Placental pericyte (primary cell): ENCODE results near the gene SYDE2. TPM values are rescaled to one million over a fixed set of nuclear protein-coding genes. Genes with fewer than 3 reads are reported as not detected.

Experiments
- small RNA-seq: library from RNA; depleted of rRNA; stranded (forward); fragments of <200 nt; gene quantifications from one replicate; pipeline ENCODE3, GENCODE V24; 2012; ENCODE audit warnings: low replicate concordance
- total RNA-seq: library from RNA; depleted of rRNA; stranded (reverse); fragments of >200 nt; gene quantifications from 2 replicates; pipeline ENCODE4 v1.2.3, GENCODE V29; 2012

The SYDE2 gene
- total RNA-seq = 13.9 and 17.5 TPM in 2 replicates

GRCh38 chr1:85200463-85201339, at the start of gene SYDE2:
TSS of gene SYDE2 (minus strand) at chr1:85201016. CDS start at chr1:85200996, 20 bp downstream.

Small RNA genes within 50 kb of the gene (small RNA-seq; reads per million reads assigned to genes)
- gene MIR4423 = not detected

Other genes with a start within 250 kb of the SYDE2 start
- gene MCOLN2, start 203.9 kb downstream of the SYDE2 start, total RNA-seq = 0.29 and 0.88 TPM in 2 replicates
- gene MCOLN3, start 152.5 kb downstream of the SYDE2 start, total RNA-seq = 0.29 and 0.44 TPM in 2 replicates
- gene C1orf52, start 58.6 kb upstream of the SYDE2 start, total RNA-seq = 10.9 and 20.1 TPM in 2 replicates
- gene BCL10, start 75.6 kb upstream of the SYDE2 start, total RNA-seq = 33.5 and 55.1 TPM in 2 replicates